GM12864 (cell line): ENCODE data around the gene NECTIN2.

Experiments
- DNase-seq: peaks from one replicate; pipeline ENCODE4 v3.0.0-alpha.2; 2011; ENCODE audit warnings: low read depth
- H3K4me3 ChIP-seq: 2 replicates; pipeline ENCODE4 v1.5.1; 2011; ENCODE audit warnings: mild to moderate bottlenecking, low read depth, low read length, control low read depth
- CTCF ChIP-seq: IDR thresholded peaks from 2 replicates; pipeline ENCODE4 v1.5.1; 2011; ENCODE audit warnings: low read depth, mild to moderate bottlenecking, moderate library complexity, low read length, control low read depth, inconsistent platforms; ENCODE audit errors: missing control alignments

Gene NECTIN2

GRCh38 chr19:44818466-44819031 lies 27.5 kb upstream of the NECTIN2 start:
- no peak overlapping the region for H3K4me3 ChIP-seq
- no peak for DNase-seq
- no peak for TF ChIP-seq CTCF

GRCh38 chr19:44819246-44819832 lies 26.8 kb upstream of the NECTIN2 start:
- DNase-seq = no peak
- TF ChIP-seq CTCF = no peak
- H3K4me3 ChIP-seq = no peak overlapping the region

GRCh38 chr19:44820648-44821609 lies 25.2 kb upstream of the NECTIN2 start:
- no peak overlapping the region for H3K4me3 ChIP-seq
- no peak for DNase-seq
- no peak for TF ChIP-seq CTCF

- no peak overlapping the region for H3K4me3 ChIP-seq
- TF ChIP-seq CTCF = no peak
- DNase-seq = no peak
Measured at GRCh38 chr19:44822177-44822576, 23.9 kb upstream of the NECTIN2 start.

- no peak for DNase-seq
- H3K4me3 ChIP-seq = no peak overlapping the region
- TF ChIP-seq CTCF = no peak
Measured at GRCh38 chr19:44822670-44823372, 23.3 kb upstream of the NECTIN2 start.

GRCh38 chr19:44823373-44823698 lies 22.8 kb upstream of the NECTIN2 start:
- H3K4me3 ChIP-seq = no peak overlapping the region
- no peak for DNase-seq
- no peak for TF ChIP-seq CTCF
